NK-92 (cell line): ENCODE data around the gene ANKRD34B.

Source experiments
- DNase-seq: peaks from one replicate; lab custom pipeline; 2025; ENCODE audit not compliant: unreplicated experiment; lab: John Stamatoyannopoulos, UW

ANKRD34B gene

DNA sequence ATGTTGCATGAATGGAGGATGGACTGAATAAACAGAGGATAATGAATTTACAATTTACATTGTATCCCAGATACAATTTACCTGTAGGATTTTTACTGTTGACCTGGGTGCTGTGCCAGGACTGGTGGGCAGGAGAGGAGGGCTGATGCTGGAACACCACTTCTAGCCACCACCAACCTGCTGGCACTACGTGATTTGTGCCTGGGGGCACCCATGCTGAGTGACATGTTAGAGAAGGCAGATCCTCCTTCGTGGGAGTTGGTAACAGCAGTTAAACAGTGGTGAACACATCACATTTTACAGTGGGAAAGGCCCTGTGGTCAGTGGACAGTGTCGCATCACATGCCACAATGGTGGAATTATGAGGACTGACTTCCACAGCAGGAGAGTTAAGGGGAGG is 3.0 kb upstream of the ANKRD34B start:
- no peak for DNase-seq

GRCh38 chr5:80569086-80569960 is 757 bp downstream of the ANKRD34B start:
- DNase-seq: no peak

DNA sequence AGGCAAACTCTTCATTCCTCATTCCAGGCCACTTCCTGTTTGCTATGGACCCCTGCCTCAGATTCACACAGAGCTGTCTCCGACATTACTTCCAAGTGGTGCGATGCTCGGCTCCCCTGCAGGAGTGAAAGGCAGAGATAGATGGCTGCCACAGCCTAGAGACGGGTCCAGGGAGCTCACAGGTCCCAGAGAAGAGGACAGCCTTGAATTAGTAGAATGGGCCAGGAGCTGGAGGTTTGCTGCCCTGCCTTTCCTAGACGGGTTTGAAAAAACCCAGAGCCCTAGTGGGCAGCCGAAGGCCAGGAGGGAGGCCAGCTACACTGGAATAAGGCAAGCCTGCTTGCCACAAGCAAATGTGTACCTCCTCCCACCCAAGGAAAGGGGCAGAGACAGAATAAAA is 1.8 kb downstream of the ANKRD34B start:
- DNase-seq: no peak

DNA sequence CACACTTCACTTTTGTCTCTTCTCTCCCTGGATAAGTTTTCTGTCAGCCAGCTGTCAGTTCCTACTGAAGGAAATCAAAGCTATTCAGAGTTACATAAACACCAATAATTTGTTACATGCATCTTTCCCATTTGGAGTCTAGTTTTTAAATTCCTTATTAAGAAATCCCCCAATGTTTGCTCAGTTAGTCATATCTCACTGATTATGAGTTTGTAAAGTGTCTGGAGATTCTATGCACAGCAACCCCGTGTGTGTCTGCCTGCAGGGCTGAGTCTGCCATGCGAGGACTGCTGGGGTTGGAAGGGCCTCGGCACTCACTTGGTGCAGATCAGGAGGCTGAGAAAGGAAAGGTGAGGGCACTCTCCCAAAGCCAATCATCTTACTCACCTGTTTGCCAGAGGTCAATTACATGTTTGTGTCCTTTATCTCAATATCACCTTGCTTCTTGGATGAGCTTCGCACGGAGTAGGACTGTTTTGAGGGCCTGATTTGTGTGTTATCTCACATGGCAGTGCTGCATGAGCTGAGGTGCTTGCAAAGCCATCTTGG is 3.3 kb downstream of the ANKRD34B start:
- DNase-seq: no peak

GRCh38 chr5:80565330-80565729 is 4.8 kb downstream of the ANKRD34B start:
- DNase-seq: no peak

DNA sequence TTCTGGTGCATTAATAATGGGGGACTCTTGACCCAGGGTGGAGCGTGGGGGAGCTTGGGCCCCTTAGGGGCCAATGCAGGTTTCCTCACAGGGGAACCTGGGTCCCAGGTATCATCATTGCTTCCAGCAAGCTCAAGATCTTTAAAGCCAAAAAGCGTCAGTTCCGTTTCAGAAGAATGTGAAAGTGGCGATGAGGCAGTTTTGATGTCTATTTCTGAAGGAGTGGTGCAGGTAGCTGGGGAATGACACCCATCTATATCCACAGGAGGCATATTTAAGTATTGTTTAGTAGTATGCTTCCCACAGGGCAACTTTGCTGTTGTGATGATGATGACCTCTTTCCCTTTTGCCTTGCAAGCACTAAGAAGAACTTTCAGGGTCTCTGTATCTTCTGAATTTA is 10.8 kb downstream of the ANKRD34B start:
- DNase-seq: no peak

GRCh38 chr5:80555099-80555498 is 15.0 kb downstream of the ANKRD34B start:
- DNase-seq: no peak

GRCh38 chr5:80554646-80555045 is 15.4 kb downstream of the ANKRD34B start:
- DNase-seq: no peak

DNA sequence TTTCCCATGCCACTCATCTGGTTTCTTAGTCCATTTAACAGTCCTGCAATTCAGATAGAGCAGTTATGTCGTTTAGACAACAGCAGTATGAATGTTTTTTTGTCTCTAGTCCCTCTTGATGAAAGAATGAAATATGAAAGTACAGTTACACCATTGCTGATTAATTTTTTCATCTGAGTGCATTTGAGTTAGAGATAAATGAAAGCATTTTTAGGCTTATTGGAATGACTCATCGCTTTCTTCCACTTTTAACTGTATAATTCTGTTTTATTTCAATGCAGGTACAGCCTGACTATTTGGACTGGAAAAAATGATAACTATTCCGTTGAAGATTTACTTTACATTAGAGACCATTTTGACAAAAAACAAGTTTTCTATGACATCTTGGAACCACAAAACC is 28.7 kb downstream of the ANKRD34B start:
- DNase-seq: no peak

DNA sequence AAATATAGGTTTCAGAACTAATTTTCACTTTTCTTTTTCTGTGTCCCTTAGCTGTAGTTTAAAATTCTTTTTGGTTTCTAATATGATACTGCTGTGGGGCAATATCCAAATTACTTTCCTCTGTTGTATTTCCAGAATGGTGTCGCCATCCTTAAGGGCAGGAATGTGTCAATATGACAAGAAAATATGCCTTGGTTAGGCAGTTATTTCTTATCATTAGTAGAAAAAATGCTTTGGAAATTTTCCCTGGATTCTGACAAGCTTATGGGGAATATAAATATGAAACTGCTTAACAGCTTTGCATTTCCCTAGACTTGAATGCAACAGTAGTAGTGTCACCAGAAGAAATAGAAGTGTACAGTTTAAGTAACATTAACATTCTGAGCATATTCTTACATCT is 29.4 kb downstream of the ANKRD34B start:
- DNase-seq: no peak

GRCh38 chr5:80516826-80517225 is 53.3 kb downstream of the ANKRD34B start:
- DNase-seq: no peak

DNA sequence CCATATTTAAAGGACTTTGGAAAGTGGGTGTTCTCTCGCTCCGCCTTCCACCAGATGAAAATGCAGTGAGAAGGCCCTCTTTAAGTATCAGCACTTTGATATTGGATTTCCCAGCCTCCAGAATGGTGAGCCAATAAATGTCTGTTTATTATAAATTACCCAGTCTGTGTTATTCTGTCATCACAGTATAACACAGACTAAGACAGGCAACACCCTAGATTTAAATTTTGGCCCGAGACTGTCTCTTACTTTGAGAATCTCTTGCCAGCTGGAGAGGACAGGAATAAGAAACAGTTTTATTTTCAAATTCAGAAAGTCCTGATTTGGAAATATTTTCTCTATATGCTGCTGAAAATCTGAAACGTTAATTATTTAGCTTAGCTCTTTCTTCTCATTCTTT is 60.7 kb downstream of the ANKRD34B start:
- DNase-seq: no peak

DNA sequence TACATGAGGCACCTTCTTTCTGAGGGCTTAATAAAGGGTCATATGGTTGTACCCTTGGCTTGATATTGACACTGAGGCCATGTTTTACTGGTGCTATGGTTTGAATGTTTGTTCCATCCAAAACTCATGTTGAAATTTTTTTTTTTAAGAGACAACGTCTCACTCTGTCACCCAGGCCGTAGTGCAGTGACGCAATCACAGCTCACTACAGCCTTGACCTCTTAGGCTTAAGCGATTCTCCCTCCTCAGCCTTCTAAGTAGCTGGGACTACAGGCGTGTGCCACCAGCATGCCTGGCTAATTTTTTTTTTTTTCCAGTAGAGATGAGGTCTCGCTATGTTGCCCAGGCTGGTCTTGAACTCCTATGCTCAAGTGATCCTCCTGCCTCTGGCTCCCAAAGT is 61.2 kb downstream of the ANKRD34B start:
- DNase-seq: no peak

DNA sequence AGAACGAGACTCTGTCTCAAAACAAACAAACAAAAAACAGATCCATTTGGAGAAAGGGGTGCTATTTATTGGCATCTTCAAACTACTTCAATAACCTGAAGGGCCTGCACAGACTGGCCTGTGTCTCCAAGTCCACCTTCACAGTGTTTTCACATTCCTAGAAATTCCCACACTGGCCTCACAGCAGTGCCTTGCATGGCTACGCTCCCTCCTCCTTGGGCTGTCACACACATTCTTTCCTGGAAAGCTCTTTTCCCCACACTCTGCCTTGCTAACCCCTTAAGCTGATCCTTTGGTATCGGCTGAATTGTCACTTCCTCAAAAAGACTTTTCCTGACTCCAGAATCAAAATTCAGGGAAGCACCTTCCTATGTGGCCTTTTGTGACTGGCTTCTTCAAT is 62.4 kb downstream of the ANKRD34B start:
- no peak for DNase-seq
